Measurements from ENCODE around the gene PLEKHO1.

DNA sequence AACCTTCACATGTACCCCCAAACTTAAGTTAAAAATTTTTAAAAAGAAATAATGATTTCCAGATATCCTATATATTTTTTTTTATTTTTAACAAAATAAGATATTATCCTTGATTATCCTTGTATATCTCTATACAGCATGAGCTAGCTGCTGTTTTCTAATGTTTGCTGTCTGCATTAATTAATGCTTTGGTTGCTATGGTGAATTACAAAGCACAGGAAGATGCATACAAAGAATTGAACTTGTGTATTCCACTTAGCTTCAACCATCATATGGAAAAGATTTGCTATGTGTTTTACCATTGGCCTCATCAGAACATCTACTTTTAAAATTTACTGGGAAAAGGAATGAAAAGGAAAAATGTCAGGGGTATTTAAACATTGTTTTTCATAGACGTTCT is 46.7 kb upstream of the PLEKHO1 start:
- TF ChIP-seq, protein P1, sequence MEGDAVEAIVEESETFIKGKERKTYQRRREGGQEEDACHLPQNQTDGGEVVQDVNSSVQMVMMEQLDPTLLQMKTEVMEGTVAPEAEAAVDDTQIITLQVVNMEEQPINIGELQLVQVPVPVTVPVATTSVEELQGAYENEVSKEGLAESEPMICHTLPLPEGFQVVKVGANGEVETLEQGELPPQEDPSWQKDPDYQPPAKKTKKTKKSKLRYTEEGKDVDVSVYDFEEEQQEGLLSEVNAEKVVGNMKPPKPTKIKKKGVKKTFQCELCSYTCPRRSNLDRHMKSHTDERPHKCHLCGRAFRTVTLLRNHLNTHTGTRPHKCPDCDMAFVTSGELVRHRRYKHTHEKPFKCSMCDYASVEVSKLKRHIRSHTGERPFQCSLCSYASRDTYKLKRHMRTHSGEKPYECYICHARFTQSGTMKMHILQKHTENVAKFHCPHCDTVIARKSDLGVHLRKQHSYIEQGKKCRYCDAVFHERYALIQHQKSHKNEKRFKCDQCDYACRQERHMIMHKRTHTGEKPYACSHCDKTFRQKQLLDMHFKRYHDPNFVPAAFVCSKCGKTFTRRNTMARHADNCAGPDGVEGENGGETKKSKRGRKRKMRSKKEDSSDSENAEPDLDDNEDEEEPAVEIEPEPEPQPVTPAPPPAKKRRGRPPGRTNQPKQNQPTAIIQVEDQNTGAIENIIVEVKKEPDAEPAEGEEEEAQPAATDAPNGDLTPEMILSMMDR (IDR thresholded peaks at IDR 0.05) = no peak
- no peak for TF ChIP-seq POLR2A (IDR thresholded peaks at IDR 0.05; ENCODE audit: low read depth)

Measured in esophagus muscularis mucosa (tissue), 3 donors.